ENCODE data around the gene RNU1-3.
"Not testable (repeated sequence)": the region's sequence is repeated elsewhere in the genome, so short reads cannot be mapped to it uniquely, and the experiment has no call there.

DNA sequence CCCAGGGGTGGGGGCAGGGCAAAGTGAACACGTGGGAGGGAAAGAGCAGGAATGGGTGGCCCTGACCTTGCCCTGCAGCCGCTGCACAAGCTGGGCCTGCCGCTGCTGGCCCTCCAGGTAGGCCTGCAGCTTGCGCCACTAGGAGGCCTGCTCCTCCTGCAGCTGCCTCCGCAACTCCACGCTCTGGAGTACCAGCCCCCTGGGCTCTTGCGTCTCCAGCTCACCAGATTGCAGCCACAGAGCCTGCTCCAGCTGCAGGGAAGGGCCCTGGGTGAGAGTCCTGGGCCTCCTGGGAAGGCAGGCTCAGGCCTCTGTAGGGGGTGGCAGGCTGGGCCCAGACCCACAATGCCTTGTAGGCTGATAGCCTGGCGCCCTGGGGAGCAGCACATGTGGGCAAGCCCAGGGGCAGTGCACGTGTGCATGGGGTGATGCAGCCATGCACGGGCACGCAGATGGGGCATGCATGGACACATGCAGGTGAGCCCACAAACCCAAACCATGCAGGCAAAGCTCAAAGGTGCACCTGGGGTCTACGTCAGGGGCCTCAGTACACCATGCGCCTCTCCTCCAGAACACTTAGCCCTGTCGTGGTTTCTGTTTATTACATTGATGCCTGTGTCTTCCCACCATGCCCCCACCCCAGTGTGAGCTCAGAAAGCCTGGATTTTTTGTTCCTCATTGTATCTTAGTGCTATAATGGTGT, 9.6 kb downstream of the RNU1-3 start:
- TF ChIP-seq, protein P1, sequence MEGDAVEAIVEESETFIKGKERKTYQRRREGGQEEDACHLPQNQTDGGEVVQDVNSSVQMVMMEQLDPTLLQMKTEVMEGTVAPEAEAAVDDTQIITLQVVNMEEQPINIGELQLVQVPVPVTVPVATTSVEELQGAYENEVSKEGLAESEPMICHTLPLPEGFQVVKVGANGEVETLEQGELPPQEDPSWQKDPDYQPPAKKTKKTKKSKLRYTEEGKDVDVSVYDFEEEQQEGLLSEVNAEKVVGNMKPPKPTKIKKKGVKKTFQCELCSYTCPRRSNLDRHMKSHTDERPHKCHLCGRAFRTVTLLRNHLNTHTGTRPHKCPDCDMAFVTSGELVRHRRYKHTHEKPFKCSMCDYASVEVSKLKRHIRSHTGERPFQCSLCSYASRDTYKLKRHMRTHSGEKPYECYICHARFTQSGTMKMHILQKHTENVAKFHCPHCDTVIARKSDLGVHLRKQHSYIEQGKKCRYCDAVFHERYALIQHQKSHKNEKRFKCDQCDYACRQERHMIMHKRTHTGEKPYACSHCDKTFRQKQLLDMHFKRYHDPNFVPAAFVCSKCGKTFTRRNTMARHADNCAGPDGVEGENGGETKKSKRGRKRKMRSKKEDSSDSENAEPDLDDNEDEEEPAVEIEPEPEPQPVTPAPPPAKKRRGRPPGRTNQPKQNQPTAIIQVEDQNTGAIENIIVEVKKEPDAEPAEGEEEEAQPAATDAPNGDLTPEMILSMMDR (IDR thresholded peaks at IDR 0.05): not testable (repeated sequence)
- TF ChIP-seq POLR2A (IDR thresholded peaks at IDR 0.05): not testable (repeated sequence)

Measured in esophagus squamous epithelium (tissue), 4 donors.